NCI-H187 (cell line): ENCODE measurements around the gene SERPINB2.
"Not testable (repeated sequence)": the region's sequence is repeated elsewhere in the genome, so short reads cannot be mapped to it uniquely, and the experiment has no call there.

Experiments
- DNase-seq, 2 experiments: peaks; one replicate each; lab custom pipeline; 2025; lab: John Stamatoyannopoulos, UW

SERPINB2 gene

GRCh38 chr18:63936932-63937393 is 49.5 kb downstream of the SERPINB2 start:
- no peak for DNase-seq

GRCh38 chr18:63940008-63940407 is 52.5 kb downstream of the SERPINB2 start:
- no peak for DNase-seq

GRCh38 chr18:63940543-63941050 is 53.1 kb downstream of the SERPINB2 start:
- not testable (repeated sequence) for DNase-seq

- no peak for DNase-seq
These were observed 59.7 kb downstream of the SERPINB2 start for GRCh38 chr18:63947051-63947790.

GRCh38 chr18:63949068-63949737 is 61.7 kb downstream of the SERPINB2 start, which contains the start of gene HMSD:
HMSD (plus strand) TSS chr18:63949301; CDS start chr18:63953456, 4,155 bp downstream.
- peak in 1 of 2 experiments; percentile 53 for DNase-seq

GRCh38 chr18:63951302-63951705 is 63.8 kb downstream of the SERPINB2 start:
- no peak for DNase-seq
